NCI-H1048 (cell line): ENCODE data around the gene GRAMD4.
"Not testable (repeated sequence)": the region's sequence is repeated elsewhere in the genome, so short reads cannot be mapped to it uniquely, and the experiment has no call there.

Experiments
- DNase-seq: peaks from one replicate; lab custom pipeline; 2025; lab: John Stamatoyannopoulos, UW

GRAMD4 gene

GRCh38 chr22:46637711-46638600 lies 17.8 kb downstream of the GRAMD4 start:
- DNase-seq: no peak

GRCh38 chr22:46638601-46639431 lies 18.6 kb downstream of the GRAMD4 start:
- no peak for DNase-seq

GRCh38 chr22:46639843-46640242 lies 19.7 kb downstream of the GRAMD4 start:
- DNase-seq: no peak

DNA sequence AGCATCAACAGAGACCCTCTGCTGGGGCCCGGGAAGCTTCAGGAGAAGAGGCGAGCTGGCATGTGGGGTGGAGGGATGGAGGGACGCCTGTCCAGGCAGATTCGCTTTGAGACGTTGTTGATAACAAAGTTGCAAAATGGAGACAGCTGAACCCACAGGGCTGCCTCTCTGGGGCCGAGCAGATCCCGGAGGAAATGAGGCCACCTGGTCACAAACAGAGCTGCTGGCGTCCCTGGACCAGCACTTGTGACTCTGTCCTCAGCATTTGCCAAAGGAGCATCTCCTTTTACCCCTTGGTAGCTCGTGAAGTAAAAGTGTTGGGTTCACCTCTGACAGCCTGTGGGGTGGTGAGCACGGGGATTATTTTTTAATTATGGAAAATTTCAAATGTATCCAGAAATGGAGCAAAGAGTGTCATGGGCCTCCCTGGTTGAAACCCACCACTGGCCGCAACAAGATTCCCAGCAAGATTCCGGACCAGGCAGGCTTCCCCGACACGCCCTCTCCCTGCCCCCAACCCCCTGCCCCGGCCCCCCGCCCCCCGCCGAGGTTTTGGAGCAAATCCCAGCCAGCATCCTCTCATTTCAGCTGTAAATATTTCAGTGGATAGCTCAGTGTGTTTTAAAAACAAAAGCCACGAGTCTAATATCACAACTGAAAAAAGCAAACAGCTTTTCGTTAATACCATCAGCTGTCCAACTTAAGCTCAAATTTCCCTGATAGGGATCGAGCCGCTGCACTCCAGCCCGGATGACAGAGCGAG lies 20.3 kb downstream of the GRAMD4 start:
- no peak for DNase-seq

DNA sequence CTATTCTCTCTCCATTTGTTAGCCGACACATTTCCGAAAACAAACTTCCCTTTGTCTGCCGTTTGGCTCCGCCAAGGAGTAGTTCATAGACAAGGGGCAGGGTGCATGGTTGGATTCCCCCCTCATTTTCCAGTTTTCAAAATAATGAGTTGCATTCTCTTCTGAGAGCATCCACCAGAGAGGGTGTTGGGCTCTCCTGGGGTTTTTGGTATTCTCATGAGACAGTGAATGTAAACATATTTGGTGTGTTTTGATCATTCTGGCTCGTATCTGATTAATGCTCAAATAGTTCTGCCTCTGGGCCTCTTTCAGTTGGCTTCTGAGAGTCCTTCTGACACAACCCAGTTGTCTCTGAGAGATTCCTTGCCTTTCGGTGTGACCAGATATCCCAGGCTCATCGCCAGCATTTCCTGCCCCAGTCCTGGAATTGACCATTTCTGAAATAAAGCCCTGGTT lies 21.7 kb downstream of the GRAMD4 start:
- no peak for DNase-seq

DNA sequence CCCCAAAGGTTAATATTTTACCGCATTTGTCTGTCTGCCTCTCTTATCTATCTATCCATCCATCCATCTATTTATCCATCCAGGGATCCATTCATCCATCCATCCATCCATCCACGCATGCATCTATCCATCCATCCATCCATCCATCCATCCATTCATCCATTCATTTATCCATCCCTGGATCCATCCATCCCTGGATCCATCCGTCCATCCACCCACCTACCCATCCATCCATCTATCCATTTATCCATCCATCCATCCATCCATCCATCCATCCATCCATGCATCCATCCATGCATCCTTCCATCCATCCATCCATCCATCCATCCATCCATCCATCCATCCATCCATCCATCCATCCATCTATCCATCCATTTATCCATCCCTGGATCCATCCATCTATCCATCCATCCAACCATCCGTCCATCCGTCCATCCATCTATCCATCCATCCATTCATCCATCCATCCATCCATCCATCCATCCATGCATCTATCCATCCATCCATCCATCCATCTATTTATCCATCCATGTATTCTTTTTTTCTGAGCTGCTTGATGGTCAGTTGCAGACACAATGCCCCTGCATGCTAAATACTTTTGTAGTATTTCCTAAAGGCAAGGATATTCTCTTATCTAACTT lies 22.8 kb downstream of the GRAMD4 start:
- DNase-seq: not testable (repeated sequence)

DNA sequence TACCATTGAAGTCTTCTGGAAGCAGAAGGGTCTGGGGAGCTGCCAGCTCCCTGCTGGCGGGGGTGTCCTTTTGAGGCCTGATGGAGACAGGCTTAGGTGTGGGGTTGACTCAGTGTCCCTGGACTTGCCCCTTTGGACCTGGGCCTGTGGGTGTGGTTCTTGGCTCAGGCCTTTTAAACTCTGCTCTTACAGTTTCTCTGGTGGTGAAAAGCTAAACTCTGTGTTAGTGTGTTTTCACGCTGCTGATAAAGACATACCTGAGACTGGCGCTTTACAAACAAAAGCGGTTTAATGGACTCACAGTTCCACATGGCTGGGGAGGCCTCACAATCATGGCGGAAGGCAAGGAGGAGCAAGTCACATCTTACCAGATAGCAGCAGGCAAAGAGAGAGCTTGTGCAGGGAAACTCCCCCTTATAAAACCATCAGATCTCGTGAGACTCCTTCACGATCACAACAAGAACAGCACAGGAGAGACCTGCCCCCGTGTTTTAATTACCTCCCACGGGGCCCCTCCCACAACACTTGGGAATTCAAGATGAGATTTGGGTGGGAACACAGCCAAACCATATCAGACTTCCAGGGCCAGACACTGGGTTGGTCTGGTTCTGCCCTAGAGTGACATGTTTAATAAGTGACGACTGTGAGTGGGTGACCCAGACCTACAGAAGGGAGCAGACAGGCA lies 26.5 kb downstream of the GRAMD4 start:
- DNase-seq: no peak

- not testable (repeated sequence) for DNase-seq
Observed at GRCh38 chr22:46648225-46648820, 28.1 kb downstream of the GRAMD4 start.

DNA sequence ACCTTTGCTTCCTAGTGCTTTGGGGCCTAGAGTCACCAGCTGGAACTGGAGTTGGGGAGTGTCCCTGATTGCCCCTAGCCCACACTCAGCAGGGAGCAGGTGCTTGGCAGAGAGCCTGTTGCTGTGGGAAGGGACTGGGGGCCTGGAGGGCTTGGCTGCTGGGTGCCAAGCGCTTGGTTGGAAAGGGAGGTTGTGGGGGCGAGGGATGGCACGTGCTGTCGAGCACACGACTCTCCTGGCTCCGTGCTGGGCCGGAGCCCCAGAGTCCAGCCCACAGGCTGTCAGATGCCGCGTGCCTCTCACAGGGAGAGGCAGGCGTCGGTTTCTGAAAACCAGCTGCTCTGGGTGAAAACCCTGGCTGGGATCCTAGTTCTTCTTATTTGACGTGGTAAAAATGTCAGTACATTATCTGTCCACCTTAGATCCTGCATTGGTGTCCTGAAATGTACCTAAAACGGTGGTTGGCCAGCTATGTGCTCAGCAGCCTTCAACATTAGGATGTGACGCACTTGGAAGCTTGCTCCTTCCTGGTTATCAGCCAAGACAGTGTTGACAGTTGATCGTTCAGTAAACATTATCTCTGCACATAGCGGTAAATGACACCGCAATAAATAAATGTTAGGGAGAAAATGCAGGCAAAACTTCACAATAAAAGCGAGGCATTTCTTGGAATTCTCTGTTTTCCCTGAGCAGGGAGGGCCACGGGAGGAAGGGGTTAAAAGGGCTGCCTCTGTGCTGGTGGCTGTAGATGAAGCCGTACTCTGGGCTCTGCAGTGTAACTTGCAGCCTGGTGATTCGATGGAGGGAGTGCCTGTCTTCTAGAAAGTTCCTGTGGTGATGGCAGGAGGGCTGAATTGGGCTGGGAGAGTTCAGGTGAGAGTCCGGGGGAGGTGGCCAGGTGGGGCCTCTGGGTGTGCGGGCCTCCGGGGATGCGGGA lies 29.2 kb downstream of the GRAMD4 start:
- DNase-seq: no peak

- no peak for DNase-seq
Observed at GRCh38 chr22:46650078-46650810, 30.1 kb downstream of the GRAMD4 start.

DNA sequence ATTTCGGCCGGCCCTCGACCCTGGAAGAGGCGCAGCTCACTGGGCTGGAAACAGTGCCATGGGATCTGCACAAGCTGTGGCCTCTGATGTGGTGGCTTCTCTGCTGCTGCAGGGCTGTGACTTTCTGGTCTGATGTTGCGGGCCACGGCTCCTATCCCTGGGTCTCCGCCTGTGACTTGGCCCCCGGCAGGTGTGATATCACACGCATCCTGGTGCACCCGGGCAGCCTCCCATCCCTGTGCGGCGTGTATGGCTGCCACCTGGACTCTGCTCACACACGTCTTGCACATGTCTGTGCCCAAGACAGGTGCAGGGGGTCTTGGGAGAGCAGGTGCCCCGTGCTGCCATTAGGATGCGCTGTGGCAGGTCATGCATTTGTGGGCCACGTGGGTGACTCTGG lies 31.1 kb downstream of the GRAMD4 start:
- no peak for DNase-seq

DNA sequence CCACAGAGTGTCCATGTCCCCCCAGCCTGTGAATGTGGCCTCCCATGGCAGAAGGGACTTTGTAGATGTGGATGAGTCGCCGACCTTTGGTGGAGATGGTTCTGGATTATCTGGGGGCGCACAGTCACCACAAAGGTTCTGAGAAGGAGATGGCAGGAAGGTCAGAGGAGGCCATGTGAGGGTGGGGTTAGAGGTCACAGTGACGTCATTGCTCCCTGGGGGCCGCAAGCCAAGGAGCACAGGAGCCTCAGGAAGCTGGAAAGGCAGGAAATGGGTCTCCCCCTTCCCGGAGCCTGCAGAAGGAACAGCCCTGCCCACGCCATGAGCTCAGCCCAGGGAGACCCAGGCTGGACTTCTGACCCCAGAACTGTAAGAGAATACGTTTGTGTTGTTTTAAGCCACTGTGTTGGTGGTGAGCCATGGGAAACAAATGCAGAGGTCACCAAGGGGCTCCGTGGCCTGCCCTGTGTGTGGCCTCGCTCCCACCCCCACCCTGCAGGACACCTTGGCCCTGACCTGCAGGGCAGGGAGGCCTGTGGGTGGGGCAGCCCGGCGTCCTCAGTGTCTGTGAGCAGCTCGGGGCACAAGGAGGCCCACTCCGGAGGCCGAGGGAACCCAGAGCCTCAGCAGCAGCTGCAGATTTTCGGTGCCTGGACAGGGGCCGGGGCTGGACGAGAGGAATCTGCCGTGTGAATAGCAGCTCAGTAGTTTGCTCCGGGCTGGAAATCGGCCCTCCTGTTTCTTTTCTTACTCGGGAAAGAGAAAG lies 32.1 kb downstream of the GRAMD4 start:
- no peak for DNase-seq

GRCh38 chr22:46652847-46653331 lies 32.7 kb downstream of the GRAMD4 start:
- DNase-seq: no peak

- no peak for DNase-seq
Observed at GRCh38 chr22:46653596-46653995, 33.4 kb downstream of the GRAMD4 start.

DNA sequence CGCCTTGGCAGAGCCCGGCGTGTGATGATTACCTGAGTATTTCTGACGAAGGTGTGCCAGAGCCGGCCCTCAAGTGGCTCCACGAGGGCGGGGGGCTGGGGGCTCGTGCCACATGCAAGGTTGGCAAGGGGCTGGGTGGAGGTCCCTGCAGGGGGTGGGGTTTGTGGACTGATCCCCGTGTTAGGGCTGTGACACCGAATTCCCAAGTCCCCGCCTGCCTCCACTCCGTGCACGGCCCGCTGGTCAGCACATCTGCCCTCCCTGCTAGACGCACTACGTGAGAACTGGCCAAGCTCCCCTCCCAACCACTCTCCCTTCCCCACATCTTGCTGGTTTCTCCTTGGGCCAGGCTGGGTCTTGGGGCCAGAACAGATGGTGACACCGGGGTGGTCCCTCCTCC lies 34.2 kb downstream of the GRAMD4 start:
- DNase-seq: no peak

DNA sequence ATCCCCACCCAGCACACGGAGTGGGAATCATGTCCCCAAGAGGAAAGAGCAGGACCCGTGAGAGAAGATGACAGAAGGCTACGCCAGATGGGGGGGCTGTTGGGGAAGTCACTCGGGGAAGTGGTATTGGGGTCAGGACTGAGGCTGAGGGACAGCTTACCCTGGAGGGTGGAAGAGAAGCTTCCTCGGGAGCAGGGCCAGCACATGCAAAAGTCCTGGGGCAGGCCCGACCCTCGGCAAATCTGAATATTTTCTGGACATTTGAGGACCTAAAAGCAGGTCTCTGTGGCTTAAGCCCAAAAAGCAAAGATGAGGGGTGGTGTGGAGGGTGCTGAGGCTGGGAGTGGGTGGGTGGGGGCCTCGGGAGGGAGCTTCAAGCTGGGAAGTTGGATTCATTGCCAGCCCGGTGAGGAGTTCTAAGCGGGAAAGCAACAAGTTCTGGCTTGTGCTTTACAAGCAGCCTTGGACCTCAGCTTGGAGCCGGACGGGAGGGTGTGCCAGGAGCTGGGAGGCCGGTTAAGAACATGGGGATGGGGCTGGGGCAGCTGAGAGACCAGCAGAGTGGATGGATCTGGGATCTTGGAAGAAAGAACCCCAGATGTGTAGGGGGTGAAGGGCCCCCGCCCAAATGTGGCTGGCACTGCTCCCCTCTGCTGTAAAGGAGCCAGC lies 34.9 kb downstream of the GRAMD4 start:
- DNase-seq: no peak

DNA sequence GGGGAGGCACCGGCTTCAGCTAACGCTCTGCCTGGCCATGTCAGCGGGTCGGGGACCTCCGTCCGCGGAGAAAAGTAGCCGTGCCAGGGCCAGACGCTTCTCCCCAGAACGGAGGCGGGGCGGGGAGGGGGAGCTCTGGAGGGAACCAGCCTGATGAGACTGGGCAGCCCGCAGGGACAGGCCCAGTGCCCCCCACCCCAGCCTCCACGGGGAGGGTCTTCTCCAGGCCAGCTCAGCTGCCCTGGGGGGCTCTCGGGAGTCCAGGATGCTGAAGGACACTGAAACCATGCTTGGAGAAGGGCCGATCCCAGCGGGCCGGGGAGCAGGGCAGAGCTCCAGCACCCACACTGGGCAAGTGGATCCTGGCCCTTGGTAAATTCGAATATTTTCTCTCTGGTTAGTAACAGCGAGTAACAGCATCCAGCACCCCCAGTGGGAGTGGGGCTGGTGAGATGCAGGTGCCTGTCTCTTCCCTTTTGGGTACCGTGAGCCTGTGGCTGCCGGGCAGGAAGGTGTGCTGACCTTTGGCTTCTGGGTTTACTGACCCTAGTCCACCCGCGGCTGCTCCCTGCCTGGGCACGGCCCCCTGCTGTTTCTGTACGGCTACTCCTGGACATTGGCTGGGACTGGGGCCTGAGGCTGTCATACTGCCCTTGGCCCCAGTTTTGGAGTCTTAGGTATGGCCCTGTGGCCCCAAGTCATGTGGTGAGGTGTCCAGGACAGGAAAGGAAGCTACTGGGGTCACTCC lies 35.8 kb downstream of the GRAMD4 start:
- DNase-seq: no peak
